HT1080 (cell line): ENCODE results near the gene CCDC185. TPM values are rescaled to one million over a fixed set of nuclear protein-coding genes. Genes with fewer than 3 reads are reported as not detected.

Source experiments
- DNase-seq: peaks from one replicate; pipeline ENCODE4 v3.0.0-alpha.2; 2015; ENCODE audit warnings: low read depth
- polyA plus RNA-seq, 2 experiments: library from polyadenylated mRNA; depleted of rRNA; stranded (reverse); fragments of >200 nt; gene quantifications; 2 replicates each; pipeline ENCODE4 v1.2.3, GENCODE V29; 2015
- total RNA-seq: library from RNA; depleted of rRNA; stranded (reverse); fragments of >200 nt; shearing (Covaris generic); gene quantifications from 2 replicates; pipeline ENCODE4 v1.2.3, GENCODE V29; 2014; rRNA removed

CCDC185 gene
- total RNA-seq: not detected in 2 replicates
- polyA plus RNA-seq (2015; cell fraction: cytosol; rRNA removed): not detected in 2 replicates
- polyA plus RNA-seq (2015; cell fraction: nucleus; rRNA removed): not detected in 2 replicates

DNA sequence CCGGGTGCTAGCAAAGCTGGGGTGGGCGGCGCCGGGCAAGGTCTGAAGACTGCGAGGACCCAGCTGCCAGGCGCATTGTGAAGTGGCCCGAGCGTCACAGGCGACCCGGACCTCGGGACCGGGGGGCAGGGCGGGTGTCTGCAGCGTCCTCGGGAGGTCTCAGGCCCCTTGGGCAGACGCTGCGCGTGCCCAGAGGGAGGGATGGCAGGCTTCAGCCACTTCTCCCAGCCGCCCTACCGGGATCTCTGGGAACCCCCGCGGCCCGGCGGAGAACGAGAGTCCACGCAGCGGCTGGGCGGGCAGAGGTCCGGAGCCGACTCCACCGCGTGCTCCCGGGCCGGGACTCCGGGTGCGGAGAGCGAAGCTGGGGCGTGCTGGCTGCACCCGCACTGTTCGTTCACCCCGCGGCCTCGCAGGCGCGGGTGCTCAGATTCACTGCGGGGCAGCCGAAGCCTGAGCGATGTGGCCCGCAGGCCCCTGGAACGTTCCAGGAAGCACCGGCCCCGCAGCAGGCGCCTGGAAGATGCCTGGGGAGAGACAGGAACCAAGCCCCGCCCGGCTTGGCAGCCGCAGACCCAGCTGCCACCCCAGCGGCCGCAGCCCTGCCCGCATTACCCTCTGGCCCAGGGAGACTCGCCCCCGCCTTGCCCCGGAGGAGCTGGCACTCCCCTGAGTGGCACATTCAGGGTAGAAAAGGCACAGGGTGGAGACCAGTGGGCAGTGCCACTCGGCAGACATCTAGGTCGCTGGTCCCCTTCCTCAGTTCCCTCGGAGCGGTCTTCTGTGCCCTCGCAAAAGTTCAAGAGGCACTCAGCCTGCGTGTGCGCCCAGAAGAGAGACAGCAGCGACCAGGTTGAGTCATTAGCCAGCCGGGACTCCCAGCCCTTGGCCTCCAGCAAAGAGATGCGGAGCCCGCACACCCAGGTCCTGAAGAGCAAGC, at the start of gene CCDC185:
CCDC185 (plus strand) TSS at position 141 of the 940 bp plus-strand sequence; CDS start at position 202, 61 bp downstream.
- DNase-seq: no peak

- no peak for DNase-seq
Measured at GRCh38 chr1:223343692-223344091, 49.5 kb upstream of the CCDC185 start.

GRCh38 chr1:223344491-223344890, 48.7 kb upstream of the CCDC185 start:
- DNase-seq: no peak

DNA sequence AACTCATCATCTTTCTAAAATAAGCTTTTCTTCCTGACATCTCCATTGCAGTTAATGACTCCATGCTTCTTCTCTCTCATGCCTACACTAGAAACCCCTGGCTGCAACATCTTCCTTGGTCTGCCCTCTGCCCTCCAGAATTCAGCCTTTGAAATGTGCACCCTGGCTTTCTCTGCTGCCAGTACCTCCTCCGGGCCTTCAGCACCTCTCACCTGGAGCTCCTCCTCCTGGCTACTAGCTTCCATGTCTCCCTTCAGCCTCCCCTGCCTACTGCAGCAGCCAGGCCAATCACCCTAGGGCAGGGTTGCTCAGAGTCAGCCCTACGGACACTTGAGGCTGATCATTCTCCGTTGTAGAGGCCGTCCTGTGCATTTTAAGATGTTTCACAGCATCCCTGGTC, 47.5 kb upstream of the CCDC185 start:
- DNase-seq: no peak

GRCh38 chr1:223346311-223346710, 46.9 kb upstream of the CCDC185 start:
- DNase-seq: no peak

DNA sequence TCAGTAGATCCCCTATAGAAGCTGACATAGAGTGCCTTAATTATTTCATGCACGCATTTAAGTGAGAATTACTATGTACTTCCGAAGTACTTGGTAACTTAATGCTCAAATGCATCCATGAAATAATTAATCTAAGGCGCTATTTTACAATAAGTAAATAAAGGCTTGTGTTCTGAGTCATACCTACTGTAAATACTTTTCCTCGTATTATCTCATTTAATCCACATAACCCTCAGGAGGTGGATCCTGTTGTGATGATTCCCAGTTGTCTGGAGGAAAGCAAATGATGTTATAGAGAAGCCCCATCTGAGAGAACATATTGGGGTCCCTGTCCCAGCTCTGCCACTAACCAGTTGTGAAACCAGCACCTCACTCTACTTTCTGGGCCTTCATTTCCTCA, 45.6 kb upstream of the CCDC185 start:
- no peak for DNase-seq

GRCh38 chr1:223348439-223348838, 44.8 kb upstream of the CCDC185 start:
- DNase-seq: no peak

DNA sequence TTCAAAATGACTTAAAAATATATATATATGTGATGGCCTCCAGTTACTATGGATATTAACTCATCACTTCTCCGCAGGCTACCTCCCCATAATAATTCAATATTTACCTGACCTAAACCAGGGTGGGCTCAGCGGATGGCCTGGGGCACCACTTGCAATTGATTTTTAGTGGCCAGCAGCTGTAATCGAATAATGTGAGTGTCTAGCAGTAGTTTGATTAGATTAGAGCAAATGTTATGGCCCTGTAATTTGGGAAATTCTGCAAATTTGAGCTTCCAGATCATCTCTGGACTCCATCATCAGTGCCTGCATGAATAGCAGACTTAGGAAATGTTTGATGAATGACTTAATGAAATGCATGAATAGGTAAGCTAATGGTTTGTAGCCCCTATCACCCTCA, 44.0 kb upstream of the CCDC185 start:
- no peak for DNase-seq

DNA sequence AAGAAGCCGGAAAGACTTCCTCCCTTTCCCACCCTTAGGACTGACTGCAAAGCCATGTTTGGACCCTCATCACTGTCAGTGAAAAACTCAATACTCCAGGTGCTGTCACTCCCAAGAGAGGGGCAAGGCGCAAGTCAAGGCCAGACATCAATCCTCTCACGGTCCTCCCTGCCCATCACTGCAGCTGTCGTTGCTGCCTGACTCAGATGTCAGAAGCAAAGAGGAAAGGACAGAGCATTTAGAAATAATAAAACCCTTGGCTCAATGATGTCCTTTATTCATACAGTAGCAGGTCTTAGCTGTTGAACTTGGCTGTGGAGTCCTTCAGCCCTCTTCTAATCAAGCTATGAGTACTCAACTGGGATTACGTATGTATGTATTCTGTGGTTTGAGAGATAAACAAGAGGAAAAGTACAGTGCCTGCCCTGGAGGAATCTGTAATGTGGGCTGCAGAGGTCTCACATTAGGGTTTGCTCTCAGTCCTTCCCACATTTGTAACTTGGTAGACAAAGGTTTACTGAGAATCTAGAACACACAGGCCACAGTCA, 42.8 kb upstream of the CCDC185 start:
- DNase-seq: no peak

DNA sequence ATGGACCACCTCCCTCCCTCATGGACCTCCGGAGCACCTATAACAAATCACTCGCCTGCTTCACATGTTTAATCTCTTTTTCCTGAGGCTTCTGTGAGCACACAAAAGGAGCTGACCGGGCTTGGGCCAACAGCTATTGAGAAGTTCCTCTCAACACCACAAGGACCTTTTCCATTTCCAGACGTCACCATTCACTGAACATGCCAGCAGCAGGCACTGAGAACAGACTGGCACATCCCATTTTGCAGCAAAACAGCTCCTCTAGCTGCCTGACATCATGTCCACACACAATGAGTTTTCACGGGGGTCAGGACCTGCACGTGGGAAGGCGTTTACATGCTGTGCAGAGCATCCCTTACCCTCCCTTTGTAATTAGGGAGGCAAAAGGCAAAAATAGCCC, 40.3 kb upstream of the CCDC185 start:
- no peak for DNase-seq

DNA sequence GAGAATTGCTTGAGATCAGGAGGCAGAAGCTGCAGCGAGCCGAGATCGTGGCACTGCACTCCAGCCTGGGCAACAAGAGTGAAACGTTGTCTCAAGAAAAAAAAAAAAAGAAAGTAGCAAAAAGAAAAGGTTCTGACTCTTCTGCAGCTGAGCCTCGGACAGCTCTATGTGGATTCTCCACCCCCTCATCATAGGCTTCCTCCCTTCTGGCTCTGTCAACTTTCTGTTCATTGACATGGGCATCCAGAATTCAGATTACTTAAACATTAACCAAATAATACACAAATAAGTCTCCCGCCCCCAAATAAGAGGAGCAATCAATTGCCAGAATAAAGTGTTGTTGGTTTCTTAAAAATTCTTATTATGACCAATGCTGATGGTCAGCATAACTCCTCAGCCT, 39.3 kb upstream of the CCDC185 start:
- no peak for DNase-seq

GRCh38 chr1:223355699-223356098, 37.5 kb upstream of the CCDC185 start:
- DNase-seq: no peak

GRCh38 chr1:223358826-223359225, 34.4 kb upstream of the CCDC185 start:
- no peak for DNase-seq

- DNase-seq: no peak
Measured at GRCh38 chr1:223363057-223363855, 30.0 kb upstream of the CCDC185 start.

- no peak for DNase-seq
Measured at GRCh38 chr1:223363856-223364684, 29.1 kb upstream of the CCDC185 start, which contains the start of gene SUSD4. Gene SUSD4, minus strand, starts transcription at chr1:223364176. Its CDS starts 751 bp downstream, at chr1:223363425.

- DNase-seq: no peak
Measured at GRCh38 chr1:223364685-223365382, 28.4 kb upstream of the CCDC185 start.

- DNase-seq: no peak
Measured at GRCh38 chr1:223374064-223374610, 19.1 kb upstream of the CCDC185 start.

GRCh38 chr1:223378754-223379153, 14.5 kb upstream of the CCDC185 start:
- DNase-seq: no peak

DNA sequence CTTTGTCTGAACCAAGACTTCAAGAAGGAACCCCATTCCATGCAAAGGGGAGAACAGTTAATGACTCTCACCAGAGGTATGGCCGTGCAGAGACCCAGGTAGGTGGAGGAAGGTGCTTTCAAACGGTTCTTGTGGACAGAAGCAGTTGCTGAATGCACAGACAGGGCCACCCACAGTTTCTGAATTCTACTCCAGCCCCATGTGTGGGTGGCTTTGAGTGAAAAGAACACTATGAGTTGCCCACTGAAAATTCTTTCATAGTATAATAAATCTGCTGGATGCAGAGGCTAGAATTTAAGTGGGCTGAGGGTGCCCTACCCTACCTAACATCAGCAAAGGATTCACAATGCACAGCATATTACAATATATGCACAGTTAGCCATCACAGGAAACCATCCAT, 7.2 kb upstream of the CCDC185 start:
- no peak for DNase-seq

GRCh38 chr1:223390618-223391017, 2.6 kb upstream of the CCDC185 start:
- DNase-seq: no peak
